ENCODE measurements around the gene PCDHA5.

- no peak for TF ChIP-seq TAF1 (IDR thresholded peaks at IDR 0.05; ENCODE audit: borderline replicate concordance, insufficient read depth, low read length)
- TF ChIP-seq SIN3A (IDR thresholded peaks at IDR 0.05; ENCODE audit: borderline replicate concordance, insufficient read depth, low read length), result no peak
Measured at GRCh38 chr5:140870221-140871201, 49.1 kb downstream of the PCDHA5 start.
